Measurements from ENCODE around the gene MYL12A.

MYL12A gene

GRCh38 chr18:3254725-3255124, 7.1 kb downstream of the MYL12A start:
- TF ChIP-seq CTCF (IDR thresholded peaks at IDR 0.05; ENCODE audit: extremely low read depth, insufficient read depth, missing control alignments), result no peak
- in situ Hi-C loops (cut with MboI; ENCODE audit: low pct_unique_long_range_greater_than_20kb, low sequenced_read_pairs, unreplicated experiment), result no loop called here

GRCh38 chr18:3255611-3256165, 8.1 kb downstream of the MYL12A start:
- in situ Hi-C loops (cut with MboI; ENCODE audit: low pct_unique_long_range_greater_than_20kb, low sequenced_read_pairs, unreplicated experiment), result no loop called here
- no peak for DNase-seq (ENCODE audit: low spot score)
- no peak for TF ChIP-seq CTCF (IDR thresholded peaks at IDR 0.05; ENCODE audit: extremely low read depth, insufficient read depth, missing control alignments)

More at GRCh38 chr18:3254725-3255124, 7.1 kb downstream of the MYL12A start:
- no peak for DNase-seq (ENCODE audit: low spot score)

DNA sequence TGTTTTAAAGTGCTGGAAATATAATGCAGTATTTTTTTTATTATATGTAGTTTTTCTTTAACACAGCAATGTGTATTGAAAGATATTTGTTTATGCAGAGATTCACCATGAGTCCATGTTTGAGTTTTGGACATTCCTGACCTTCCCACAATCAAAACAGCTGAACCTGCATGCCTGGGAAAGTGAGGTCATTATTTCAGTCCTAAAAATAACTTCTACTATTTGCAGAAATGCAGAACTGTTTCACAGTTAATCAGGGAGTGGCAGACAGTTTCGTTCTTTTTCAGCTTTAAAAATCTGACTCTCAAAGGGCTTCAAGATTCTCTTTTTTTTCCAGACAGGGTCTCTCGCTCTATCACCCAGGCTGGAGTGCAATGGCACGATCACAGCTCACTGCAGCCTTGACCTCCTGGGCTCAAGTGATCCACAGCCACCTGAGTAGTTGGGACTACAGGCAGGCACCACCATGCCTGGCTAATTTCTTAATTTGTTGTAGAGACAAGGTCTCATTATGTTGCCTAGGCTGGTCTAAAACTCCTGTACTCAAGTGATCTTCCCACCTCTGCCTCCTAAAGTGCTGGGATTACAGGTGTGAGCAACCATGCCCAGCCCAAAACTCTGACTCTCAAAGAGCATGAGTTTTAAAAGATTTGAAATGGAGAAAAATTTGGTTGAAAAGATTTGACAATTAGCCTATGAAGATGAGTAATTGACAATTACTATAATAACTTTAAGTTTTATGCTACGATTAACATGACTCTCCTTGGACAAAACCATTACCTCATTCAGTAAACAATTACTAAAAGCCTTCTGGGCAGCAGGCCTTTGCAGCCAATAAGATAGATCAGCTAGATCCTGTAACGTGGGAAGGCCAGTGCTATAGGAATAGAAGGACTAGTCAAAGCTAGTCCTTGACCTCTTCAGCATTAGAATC, 9.4 kb downstream of the MYL12A start:
- in situ Hi-C loops (cut with MboI; ENCODE audit: low pct_unique_long_range_greater_than_20kb, low sequenced_read_pairs, unreplicated experiment), result no loop called here
- TF ChIP-seq CTCF (IDR thresholded peaks at IDR 0.05; ENCODE audit: extremely low read depth, insufficient read depth, missing control alignments), result no peak
- DNase-seq (ENCODE audit: low spot score), result no peak

- in situ Hi-C loops (cut with MboI; ENCODE audit: low pct_unique_long_range_greater_than_20kb, low sequenced_read_pairs, unreplicated experiment), result no loop called here
- no peak for DNase-seq (ENCODE audit: low spot score)
- TF ChIP-seq CTCF (IDR thresholded peaks at IDR 0.05; ENCODE audit: extremely low read depth, insufficient read depth, missing control alignments), result no peak
These were observed 10.1 kb downstream of the MYL12A start for GRCh38 chr18:3257627-3258120.

GRCh38 chr18:3260995-3261372, 13.4 kb downstream of the MYL12A start:
- DNase-seq (ENCODE audit: low spot score), result no peak

More at GRCh38 chr18:3260995-3261372, 13.4 kb downstream of the MYL12A start:
- TF ChIP-seq CTCF (IDR thresholded peaks at IDR 0.05; ENCODE audit: extremely low read depth, insufficient read depth, missing control alignments), result no peak
- in situ Hi-C loops (cut with MboI; ENCODE audit: low pct_unique_long_range_greater_than_20kb, low sequenced_read_pairs, unreplicated experiment), result no loop called here
